Measurements from ENCODE around the gene TRIOBP. TPM values are rescaled to one million over a fixed set of nuclear protein-coding genes. Genes with fewer than 3 reads are reported as not detected.

Gene TRIOBP
- total RNA-seq, 1 experiment from 2014 or later, result 28.7 TPM

Other genes starting within 250 kb of the TRIOBP start
- not detected in 2 replicates for gene MFNG, start 210.7 kb upstream of the TRIOBP start, total RNA-seq (2021)
- 0.26 and 1.0 TPM in 2 replicates for gene CARD10, start 177.6 kb upstream of the TRIOBP start, total RNA-seq (2021)
- gene CDC42EP1, start 136.6 kb upstream of the TRIOBP start, total RNA-seq (2021), result 1.1 and 1.6 TPM in 2 replicates
- not detected in 2 replicates for gene LGALS2, start 117.0 kb upstream of the TRIOBP start, total RNA-seq (2021)
- 74.6 and 79.4 TPM in 2 replicates for gene GGA1, start 88.2 kb upstream of the TRIOBP start, total RNA-seq (2021)
- gene SH3BP1, start 57.4 kb upstream of the TRIOBP start, total RNA-seq (2021), result 12.9 and 22.7 TPM in 2 replicates
- gene PDXP, start 38.3 kb upstream of the TRIOBP start, total RNA-seq (2021), result 57.3 and 63.5 TPM in 2 replicates
- gene LGALS1, start 21.4 kb upstream of the TRIOBP start, total RNA-seq (2021), result 269 and 322 TPM in 2 replicates
- gene NOL12, start 10.7 kb upstream of the TRIOBP start, total RNA-seq (2021), result 51.9 and 52.9 TPM in 2 replicates
- 21.4 and 28.5 TPM in 2 replicates for gene GCAT, start 110.9 kb downstream of the TRIOBP start, total RNA-seq (2021)
- 0.26 TPM in 1 of 2 replicates, not detected in the other for gene GALR3, start 126.3 kb downstream of the TRIOBP start, total RNA-seq (2021)
- gene ANKRD54, start 147.3 kb downstream of the TRIOBP start, total RNA-seq (2021), result 29.5 and 32.9 TPM in 2 replicates
- 492 and 528 TPM in 2 replicates for gene EIF3L, start 152.4 kb downstream of the TRIOBP start, total RNA-seq (2021)
- gene MICALL1, start 209.2 kb downstream of the TRIOBP start, total RNA-seq (2021), result 32.4 and 33.0 TPM in 2 replicates